Activated T-cell treated with anti-CD3 and anti-CD28 coated beads for 4 hours (primary cell): ENCODE measurements around the gene KLK1.
A peak's percentile ranks its signal among the peaks of the same experiment; 100 is the strongest.

Source experiments
- DNase-seq: peaks from one replicate; pipeline ENCODE4 v3.0.0-alpha.2; 2020

KLK1 gene

GRCh38 chr19:50835785-50836542 is 12.4 kb upstream of the KLK1 start:
- DNase-seq, result peak; percentile 60

DNA sequence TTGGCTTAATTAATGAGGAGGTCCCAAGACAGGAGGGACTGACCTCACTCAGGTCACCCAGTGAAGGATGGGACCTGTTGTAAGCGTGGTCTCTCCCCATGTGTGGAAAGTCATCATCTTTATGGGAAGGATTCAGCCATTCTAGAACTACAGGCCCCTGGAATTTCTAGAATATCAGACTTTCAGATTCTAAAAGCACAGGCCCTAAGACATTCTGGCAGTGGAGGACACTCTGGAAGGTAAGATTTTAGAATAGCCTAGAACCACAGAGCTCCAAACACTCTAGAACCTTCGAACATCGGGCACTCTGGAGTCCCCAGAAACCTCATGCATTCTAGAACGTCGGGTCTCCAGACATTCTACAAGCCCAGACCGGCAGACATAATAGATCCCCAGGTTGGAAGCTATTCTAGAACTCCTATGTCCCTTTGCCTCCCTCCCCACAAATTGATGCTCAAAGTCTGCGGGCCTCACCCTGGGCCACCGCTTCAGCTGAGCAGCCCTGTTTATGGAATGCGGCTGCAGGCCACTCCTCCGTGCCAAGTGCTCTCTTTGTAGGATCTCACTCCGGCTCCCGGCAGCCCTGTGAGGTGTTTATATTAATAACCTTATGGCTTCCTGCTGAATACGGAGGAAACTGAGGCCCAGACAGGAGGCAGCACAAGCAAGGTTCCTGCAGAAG is 11.7 kb upstream of the KLK1 start:
- no peak for DNase-seq

DNA sequence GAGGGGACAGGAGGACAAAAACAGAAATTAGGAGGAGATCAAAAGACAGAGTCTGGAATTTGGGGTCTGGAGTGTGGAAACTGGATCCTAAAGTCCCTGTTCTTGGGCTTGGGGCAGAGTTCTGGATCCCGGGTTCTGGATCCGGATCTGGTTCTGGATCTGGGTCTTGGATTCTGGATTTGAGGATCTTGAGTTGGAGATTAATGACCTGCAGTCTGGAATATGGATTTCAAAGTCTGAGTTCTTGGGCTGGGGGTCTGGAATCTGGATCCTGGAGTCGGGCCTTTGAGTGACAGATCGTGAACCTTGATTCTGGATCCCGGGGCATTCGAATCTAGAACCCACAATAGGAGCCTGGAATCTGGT is 10.2 kb upstream of the KLK1 start:
- no peak for DNase-seq

DNA sequence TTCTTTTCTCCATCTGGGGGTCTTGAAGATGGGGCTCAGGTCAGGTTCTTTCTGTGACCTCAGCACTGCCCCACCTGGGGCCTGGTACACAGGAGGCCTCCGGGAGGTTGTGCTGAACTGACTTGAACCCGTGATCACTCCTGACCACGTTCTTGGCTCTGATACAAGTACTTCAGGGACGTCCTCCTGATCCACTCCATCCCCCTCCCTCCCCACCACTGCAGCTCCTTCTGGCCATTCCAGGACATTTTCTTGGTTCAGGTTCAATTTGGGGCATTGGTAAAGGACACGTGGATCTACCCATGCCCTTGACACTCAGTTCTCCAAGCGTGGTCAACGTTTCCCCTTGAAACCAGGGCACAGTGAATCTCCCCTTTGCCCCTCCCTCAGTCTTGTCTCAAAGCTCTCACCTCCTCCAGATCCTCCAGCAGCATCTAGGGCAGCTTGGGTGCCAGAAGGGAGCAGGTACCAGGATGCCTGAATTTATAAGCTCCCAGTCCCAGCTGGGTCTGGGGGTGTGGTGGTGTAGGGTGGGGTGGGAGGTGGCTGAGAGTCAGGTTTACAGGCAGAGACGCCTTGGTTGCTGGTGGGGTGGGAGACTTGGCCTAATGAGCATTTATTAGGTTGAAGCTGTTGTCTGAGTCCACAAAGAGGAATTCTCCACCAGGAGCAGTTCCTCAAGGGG is 9.7 kb upstream of the KLK1 start, which contains the start of gene KLK15:
KLK15 (minus strand) TSS at position 458 of the 685 bp plus-strand sequence. CDS start 2,082 bp downstream, outside the sequence.
- no peak for DNase-seq

GRCh38 chr19:50832666-50833065 is 9.1 kb upstream of the KLK1 start:
- no peak for DNase-seq

- DNase-seq, result no peak
Measured at GRCh38 chr19:50831026-50831396, 7.4 kb upstream of the KLK1 start.

GRCh38 chr19:50830266-50831025 is 6.9 kb upstream of the KLK1 start:
- DNase-seq, result no peak

DNA sequence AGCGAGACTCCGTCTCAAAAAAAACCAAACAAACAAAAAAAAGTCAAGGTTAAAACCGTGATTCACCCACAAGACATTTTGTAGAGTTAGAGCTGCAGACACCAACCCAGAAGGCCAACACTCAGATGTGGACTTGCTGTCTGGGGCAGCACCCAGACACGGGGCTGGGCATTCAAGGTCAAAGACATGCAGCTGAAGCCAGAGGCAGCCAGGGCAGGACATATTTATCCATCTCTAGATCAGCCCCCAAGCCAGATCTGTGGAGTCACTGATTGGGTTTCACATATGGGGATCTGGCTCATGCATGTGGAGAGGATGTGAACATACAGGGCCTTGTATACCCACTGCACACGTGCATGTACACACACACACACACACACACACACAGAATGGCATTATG is 6.2 kb upstream of the KLK1 start:
- no peak for DNase-seq

GRCh38 chr19:50827476-50827875 is 3.9 kb upstream of the KLK1 start:
- DNase-seq, result no peak

- no peak for DNase-seq
Measured at GRCh38 chr19:50826492-50827240, 3.1 kb upstream of the KLK1 start.

- no peak for DNase-seq
Measured at GRCh38 chr19:50822661-50823208, 852 bp downstream of the KLK1 start.

DNA sequence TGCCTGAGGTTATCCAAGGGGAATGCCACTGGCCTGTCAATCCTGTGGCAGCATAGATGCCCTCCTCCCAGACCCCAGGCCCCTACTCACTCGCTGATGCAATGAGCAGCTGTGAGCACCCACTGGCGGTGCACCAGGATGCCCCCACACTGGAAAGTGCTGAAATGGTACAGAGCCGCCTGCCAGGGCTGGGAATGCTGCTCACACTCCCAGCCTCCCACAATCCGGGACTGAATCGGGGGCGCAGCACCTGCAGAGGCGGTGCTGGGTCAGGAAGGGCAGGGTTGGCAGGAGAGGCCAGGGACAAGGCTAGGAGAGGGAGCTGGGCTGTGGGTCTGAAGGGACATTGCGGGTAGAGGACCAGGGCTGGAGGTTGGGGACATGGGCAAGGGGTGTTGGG is 2.0 kb downstream of the KLK1 start:
- DNase-seq, result no peak

GRCh38 chr19:50821248-50821612 is 2.4 kb downstream of the KLK1 start:
- no peak for DNase-seq

GRCh38 chr19:50820549-50821247 is 2.9 kb downstream of the KLK1 start:
- DNase-seq, result no peak

DNA sequence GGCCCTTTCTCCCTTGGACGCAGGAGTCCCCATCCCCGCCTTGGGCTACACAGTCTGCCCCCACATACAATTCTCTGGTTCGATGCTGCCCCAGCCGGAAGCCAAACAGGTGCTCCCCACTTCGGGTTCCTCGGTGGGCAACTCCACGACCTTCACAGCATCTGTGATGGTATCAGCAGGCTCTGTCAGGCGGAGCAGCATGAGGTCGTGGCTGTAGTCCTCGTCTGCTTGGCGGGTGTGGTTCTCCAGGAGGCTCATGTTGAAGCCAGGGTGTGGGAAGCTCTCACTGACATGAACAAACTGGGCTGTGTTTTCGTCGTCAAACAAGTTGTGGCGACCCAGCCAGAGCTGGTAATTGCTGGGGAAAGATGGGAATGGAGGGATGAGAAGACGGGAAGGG is 3.5 kb downstream of the KLK1 start:
- DNase-seq, result no peak

- DNase-seq, result no peak
Measured at GRCh38 chr19:50819636-50820035, 4.0 kb downstream of the KLK1 start.

DNA sequence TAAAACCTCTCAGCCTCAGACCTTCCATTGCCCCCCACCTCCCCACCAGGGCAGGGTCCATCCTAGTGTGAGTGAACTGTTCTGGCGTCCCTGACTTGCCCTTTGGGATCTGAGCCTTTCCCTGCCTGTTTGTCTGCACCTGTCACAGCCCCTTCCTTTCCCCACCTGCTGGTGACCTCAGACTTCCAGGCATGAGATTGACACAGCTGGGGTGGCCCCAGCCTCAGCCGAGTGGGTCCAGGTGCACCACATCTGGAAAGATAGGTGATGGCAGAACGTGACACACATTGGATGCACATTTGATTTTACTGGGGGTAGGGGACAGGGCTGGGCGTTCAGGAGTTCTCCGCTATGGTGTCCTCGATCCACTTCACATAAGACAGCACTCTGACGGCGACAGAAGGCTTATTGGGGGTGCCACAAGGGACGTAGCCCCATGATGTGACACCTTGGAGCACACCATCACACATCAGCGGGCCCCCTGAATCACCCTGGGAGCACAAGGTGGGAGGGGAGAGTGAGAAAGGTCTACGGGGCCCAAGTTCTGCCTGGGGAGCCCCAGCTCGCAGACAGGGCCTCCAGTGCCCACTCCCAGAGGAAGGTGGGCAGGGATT is 4.6 kb downstream of the KLK1 start:
- no peak for DNase-seq

GRCh38 chr19:50817941-50818858 is 5.4 kb downstream of the KLK1 start:
- no peak for DNase-seq

GRCh38 chr19:50815439-50815838 is 8.1 kb downstream of the KLK1 start:
- DNase-seq, result no peak

DNA sequence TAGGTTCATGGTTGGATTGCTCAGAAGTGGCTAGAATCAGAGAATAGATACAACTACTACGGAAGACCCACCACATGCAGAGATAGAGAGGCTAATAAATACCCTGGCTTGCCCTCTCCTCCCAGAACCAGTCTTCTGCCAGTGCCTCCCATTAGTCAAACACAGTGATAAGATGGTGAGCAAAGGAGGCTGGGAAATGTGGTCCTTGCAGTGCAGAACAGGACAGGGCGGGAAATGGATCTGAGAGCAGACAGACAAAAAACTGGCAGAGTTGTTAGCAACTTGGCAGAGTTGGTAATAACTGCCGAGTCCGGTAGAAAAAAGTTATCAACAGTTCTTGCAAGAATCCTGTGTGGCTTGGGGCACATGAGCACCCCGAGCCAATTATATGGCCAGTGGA is 8.7 kb downstream of the KLK1 start:
- no peak for DNase-seq
